Activated CD4-positive, CD25-positive, alpha-beta regulatory T cell treated with anti-CD3 and anti-CD28 coated beads, Interleukin-2, amount 50 U/mL, for 16 hours (primary cell): ENCODE data around the gene NOL4L.

Experiments used
- DNase-seq: peaks from one replicate; pipeline ENCODE4 v3.0.0-alpha.2; 2020; ENCODE audit warnings: low read depth, low spot score

Gene NOL4L

DNA sequence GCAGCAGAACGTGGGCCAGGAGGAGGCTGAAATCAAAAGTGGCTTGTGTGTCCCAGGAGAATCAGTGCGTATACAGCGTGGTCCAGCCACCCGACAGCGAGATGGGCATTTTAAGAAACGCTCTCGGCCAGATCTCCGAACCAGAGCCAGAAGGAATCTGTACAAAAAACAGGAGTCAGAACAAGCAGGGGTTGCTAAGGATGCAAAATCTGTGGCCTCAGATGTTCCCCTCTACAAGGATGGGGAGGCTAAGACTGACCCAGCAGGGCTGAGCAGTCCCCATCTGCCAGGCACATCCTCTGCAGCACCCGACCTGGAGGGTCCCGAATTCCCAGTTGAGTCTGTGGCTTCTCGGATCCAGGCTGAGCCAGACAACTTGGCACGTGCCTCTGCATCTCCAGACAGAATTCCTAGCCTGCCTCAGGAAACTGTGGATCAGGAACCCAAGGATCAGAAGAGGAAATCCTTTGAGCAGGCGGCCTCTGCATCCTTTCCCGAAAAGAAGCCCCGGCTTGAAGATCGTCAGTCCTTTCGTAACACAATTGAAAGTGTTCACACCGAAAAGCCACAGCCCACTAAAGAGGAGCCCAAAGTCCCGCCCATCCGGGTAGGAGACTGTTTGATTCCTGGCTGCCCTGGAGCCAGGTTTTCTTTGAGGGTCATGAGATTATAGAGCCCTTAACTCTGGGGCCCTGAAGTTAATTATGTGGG, 151.7 kb downstream of the NOL4L start:
- no peak for DNase-seq

DNA sequence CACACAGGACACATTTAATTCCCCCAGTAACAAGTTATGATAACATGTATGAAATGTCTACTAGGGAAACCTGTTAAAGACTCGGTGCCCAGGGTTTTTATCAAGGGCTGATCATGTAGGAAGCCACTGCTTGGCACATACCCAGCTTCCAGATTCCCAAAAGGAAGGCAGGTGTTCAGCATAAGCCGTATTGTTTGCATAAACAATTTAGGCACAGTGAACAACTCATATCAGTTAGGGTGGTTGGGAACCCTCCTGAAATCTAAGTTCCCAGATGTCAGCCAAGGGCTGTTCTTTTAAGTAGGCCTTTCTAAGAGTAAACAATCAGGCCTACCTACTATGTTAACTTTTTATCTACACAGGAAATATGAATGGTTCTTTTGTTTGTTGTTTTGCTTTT, 152.9 kb downstream of the NOL4L start:
- DNase-seq, result no peak

DNA sequence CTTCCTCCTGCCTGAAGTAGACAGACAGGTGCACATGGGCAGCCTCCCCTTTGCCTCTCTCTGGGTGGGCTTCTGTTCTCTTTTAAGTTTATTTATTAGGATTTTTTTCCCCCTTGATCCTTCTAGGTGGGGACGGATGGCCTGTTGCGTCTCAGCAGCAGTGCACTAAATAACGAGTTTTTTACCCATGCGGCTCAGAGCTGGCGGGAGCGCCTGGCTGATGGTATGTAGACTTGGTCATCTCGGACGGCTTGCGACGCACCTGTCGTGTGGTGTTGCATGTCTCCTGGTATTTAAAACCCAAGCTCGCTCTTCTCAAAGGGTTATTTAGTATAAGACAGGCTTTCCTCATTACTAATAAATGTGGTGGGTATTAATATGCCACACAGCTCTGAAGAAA, 153.7 kb downstream of the NOL4L start:
- DNase-seq, result no peak

DNA sequence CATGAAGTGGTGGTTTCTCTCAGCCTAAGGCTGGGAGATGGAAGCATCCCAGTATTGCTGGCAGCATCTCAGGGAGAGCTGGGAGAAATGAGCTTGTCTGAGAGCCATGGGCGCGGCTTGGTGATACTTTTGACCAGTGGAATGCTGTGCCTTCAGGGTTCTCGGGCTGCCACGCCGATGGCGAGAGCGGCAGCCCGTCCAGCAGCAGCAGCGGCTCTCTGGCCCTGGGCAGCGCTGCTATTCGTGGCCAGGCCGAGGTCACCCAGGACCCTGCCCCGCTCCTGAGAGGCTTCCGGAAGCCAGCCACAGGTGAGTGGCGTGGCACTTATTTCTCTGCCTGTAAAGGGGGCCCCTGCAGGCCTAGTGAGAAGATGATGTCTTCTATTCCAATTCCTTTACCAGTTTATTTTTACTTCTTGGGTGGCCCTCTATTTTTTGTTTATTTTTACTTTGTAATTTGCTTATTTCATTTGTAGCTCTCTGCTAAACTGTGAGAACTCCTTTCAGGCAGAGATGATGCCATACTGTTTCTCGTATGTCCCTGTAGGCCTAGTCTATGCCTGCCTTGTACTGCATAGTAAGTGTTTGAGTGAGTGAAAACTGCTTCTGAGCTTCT, 155.3 kb downstream of the NOL4L start:
- no peak for DNase-seq

DNA sequence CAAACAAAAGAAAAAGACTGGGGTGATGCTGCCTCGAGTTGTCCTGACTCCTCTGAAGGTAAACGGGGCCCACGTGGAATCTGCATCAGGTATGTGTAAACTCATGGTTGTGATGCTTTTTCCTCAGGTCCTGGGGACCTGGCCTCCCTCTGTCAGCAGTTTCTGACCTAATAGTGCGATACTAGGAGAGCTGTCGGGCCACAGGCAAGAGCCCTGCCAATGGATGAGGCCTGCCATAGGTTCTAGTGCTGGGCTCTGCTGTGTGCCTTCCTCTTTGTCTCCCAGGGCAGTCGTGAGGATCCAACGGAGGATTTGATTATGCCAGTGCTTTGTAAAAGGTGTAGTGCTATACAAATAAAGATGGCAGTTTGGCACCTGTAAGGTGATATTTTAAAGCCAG, 155.8 kb downstream of the NOL4L start:
- DNase-seq, result no peak

DNA sequence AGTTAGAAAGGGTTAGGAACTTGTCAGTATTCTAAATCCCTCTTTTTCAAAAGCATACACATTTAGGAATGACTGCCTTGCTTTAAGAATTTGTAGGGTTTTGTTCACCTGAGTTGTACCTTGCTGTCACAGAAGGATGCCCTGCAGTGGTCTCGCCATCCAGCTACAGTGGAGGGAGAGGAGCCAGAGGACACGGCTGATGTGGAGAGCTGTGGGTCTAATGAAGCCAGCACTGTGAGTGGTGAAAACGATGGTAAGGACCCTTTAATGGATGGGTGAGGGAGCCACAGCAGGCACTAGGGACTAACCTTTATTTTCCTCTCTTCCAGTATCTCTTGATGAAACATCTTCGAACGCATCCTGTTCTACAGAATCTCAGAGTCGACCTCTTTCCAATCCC, 157.1 kb downstream of the NOL4L start:
- no peak for DNase-seq

DNA sequence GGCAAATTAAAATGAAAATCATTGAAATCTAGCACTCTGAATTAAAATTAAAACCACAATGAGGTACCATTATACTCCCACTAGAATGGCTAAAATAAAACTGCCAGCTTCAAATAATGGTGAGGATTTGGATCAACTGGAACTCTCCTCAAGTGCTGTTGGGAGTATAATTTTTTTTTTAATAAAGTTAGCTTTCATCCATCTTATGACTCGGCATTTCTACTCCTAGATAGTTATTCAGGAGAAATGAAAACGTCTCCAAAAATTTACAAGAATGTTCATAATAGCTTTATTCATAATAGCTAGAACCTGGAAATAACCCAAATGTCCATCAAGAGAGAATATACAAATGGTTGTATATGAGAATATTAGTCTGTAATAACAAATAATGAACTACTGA, 163.8 kb downstream of the NOL4L start:
- DNase-seq, result no peak

DNA sequence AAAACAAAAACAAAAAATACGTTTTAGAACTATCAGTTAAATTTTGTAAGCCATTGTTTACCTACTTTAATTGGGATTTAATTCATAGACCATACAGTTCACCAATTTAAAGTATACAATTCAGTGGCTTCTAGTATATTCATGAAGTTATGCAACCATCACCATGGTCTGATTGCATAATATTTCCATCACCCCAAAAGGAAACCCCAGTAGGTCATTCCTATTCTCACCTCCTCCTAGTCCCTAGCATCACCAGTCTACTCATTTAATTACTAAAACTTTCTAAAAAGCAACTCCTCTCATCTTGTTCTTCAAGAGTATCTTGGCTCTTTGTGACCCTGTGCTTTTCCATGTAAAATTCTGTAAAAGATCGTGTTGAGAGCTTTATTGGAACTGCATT, 166.8 kb downstream of the NOL4L start:
- DNase-seq, result no peak

DNA sequence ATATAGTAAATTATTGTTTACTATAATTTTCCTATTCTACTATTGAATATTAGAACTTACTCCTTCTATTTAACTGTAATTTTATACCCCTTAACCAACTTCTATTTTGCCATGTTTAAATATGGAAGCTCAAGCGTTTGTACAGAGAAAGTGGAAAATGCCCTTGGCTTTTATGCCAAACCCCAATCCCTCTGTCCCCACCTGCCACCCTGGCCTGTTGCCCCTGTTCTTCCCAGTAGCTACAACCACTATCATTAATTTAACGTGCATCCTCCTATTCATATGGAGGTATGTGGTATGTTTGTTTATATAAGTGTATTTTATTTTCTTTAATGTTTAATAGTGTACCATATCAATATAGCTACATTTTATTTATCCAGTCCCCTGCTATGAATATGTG, 168.9 kb downstream of the NOL4L start:
- no peak for DNase-seq

DNA sequence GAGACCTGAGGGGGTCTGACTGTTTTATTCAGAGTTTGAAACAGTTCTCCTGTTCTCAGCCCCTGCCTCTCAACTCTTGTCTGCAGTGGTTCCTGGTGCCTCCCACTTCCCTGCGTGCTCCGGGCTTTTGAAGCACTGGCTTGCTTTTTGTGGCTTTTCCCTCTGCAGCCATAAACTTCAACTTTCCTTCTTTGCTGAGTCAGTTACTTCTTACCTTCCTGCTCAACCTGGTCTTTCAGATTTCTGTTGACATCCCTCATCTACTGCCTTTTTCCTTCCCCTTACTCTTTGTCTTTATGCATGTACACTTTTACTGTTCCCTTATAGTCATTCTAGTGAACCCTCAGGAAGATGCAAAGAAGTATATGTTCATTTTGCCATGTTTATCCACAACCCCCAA, 169.6 kb downstream of the NOL4L start:
- no peak for DNase-seq

DNA sequence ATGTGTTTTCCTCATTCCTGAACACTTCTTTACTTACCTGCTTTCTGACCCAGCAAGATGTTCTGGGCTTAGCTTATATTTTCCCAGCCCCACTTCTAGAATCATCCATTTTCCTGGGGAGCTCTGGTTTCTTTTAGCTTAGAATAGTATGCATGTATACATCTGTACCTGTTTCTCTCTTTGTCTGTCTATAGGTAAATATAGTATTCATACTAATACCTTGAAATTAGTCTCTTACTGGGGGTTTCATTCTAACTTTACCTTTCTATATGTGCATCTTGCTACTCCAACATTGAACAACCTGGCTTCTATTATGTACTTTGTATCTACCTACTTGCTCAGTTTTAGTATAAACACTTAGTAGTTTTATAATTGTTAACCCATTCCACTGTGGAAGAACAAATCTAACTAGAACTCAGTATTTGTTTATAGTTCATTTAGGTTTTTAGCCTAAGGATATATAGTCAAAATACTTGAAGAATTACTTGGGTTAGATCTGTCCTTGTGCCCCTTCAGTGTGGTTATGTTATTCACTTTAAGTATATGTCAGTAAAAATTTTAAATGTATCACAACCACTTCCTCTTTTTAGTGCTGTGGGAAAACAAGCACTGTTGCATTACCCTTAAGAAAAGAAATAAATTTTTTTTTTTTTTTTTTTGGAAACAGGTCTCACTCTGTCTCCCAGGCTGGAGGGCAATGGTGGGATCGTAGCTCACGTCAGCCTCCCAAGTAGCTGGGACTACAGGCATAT, 173.0 kb downstream of the NOL4L start:
- no peak for DNase-seq

DNA sequence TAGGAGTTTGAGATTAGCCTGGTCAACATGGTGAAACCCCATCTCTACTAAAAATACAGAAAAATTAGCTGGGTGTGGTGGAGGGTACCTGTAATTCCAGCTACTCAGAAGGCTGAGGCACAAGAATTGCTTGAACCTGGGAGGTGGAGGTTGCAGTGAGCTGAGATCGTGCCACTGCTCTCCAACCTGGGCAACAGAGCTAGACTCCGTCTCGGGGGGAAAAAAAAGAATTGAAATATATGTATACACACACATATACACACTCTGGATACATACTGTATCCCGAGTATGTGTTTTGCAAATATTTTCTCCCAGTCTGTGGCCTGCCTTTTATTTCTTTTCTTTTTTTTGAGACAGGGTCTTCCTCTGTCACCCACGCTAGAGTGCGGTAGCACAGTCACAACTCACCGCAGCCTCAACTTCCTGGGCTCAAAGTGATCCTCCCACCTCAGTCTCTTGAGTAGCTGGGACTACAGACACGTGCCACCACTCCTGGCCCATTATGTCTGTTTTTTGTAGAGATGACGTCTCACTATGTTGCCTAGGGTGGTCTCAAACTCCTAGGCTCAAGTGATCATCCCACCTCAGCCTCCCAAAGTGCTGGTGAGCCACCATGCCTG, 177.9 kb downstream of the NOL4L start:
- peak; percentile 28 for DNase-seq

DNA sequence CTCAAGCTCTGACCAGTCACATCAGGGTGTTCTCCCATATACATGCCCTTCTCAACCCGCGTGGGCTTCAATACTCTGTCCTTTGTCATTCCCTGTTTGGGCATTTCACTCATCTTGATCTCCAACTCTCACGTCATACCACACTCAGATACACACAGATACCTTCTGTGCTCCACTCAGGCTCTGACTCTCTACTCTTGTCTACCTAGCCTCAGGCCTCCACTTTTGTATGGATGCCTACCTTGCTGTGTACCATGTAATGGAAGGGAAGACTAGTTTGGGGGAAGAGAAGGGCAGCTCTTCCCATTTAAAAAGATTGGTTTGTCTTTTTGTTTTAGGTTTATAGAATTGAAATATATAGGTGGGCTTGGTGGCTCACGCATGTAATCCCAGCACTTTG, 178.4 kb downstream of the NOL4L start:
- no peak for DNase-seq

DNA sequence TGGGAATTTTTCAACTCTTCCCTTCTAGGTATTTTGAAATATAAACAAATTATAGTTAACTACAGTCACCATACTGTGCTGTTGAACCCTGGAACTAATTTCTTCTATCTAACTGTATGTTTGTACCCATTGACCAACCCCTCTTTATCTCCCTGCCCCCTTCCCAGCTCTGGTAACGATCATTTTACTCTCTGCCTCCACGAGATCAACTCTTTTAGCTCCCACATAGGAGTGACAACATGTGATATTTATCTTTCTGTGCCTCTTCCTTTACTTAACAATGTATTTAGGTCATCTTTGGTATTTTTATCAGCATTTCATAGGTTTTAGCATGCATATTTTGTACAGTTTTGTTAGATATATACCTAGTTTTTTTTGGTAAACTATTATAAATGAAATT, 181.1 kb downstream of the NOL4L start:
- DNase-seq, result no peak

DNA sequence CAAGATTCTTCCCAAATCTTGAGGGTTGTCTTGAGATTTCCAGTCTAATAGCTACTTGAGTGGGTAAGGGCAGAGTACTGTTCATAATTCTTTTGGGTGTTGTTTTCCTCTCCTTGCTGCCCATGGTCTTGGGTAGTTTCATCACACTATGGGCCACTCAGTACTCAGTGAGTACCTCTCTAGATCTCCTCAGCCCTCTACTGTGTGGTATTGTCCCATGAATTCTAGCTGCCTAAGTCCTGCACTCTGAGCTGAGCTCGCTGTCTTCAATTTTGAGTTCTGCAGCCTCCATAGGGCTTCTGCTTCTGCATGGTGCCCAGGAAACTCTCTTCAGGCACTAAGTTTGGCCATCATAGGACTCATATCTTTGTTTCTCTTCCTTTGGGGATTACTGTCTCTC, 184.7 kb downstream of the NOL4L start:
- no peak for DNase-seq

DNA sequence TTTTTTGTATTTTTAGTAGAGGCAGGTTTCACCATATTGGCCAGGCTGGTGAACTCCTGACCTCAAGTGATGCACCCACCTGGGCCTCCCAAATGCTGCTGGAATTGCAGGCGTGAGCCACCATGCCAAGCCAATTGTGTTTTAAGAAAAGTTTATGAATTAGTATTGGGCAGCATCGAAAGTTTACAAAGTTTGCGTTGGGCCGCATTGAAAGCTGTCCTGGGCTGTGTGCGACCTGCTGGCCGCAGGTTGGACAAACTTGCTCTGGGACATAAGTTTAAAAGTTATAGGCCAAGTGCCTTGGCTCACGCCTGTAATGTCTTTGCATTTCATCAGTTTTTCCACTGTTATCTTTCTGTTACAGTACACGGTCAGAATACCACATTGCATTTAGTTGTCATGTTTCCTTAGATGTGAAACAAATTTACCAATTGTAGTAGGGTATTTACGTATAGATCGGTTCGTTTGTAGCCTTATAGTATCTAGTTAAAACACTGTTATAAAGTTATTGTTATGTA, 187.5 kb downstream of the NOL4L start:
- no peak for DNase-seq

DNA sequence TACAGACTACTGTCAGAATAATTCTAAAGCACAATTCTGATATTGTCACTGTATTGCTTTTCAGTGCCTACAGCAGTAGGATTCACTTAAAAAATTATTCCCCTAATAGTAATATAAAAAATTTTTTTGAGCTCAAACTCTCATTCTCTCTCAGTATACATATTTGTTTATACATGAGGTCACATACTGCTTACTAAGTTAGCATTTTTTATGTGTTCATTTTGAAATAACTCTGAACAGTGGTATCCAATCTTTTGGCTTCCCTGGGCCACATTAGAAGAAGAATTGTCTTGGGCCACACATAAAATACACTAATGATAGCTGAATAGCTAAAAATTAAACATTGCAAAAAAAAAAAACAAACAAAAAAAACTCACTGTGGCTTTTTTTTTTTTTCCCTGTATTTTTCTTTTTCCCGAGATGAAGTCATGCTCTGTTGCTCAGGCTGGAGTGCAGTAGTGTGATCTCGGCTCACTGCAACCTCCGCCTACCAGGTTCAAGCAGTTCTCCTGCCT, 188.4 kb downstream of the NOL4L start:
- DNase-seq, result no peak

DNA sequence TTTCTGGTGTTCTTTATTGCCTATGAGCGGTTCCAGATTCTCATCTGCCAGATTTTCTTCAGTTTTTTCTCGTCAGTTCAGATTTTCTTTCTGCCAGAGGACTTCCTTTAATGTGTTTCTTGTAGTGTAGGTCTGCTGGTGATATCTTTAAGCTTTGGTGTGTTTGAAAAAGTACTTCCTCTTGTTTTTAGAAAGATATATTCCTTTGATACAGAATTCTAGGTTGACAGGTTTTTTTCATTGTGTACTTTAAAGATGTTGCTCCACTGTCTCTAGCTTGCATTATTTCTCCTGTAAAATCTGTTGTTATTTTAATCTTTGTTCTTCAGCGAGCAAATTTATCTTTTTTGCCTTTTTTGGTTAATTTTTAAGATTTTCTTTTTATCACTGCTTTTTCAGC, 190.1 kb downstream of the NOL4L start:
- no peak for DNase-seq
